DOHH2 (cell line): ENCODE measurements around the gene RCOR1.
A peak's percentile ranks its signal among the peaks of the same experiment; 100 is the strongest.

Experiments
- H3F3A ChIP-seq: fragments of 200-600 bp; sonication (generic), shearing (Covaris generic); 2 replicates; pipeline ENCODE4 v1.6.0; 2016; ENCODE audit warnings: antibody characterized with exemption, mild to moderate bottlenecking; ENCODE audit not compliant: control insufficient read depth, insufficient read depth
- H3K27ac ChIP-seq: fragments of 200-600 bp; sonication (generic); 2 replicates; pipeline ENCODE4 v1.5.1; 2014; ENCODE audit warnings: low read depth, mild to moderate bottlenecking, low read length, moderate library complexity
- H3K27me3 ChIP-seq: fragments of 200-600 bp; sonication (generic); 2 replicates; pipeline ENCODE4 v1.6.1; 2014; ENCODE audit warnings: mild to moderate bottlenecking, low read length, mixed read lengths; ENCODE audit not compliant: control insufficient read depth
- H3K36me3 ChIP-seq: fragments of 200-600 bp; sonication (generic); 2 replicates; pipeline ENCODE4 v1.6.1; 2014; ENCODE audit warnings: mild to moderate bottlenecking, low read length, moderate library complexity, mixed read lengths; ENCODE audit not compliant: control insufficient read depth
- H3K4me1 ChIP-seq: fragments of 200-600 bp; sonication (generic); 2 replicates; pipeline ENCODE4 v1.6.1; 2014; ENCODE audit warnings: mild to moderate bottlenecking, low read length, mixed read lengths; ENCODE audit not compliant: control insufficient read depth
- H3K4me2 ChIP-seq: fragments of 200-600 bp; sonication (generic); 2 replicates; pipeline ENCODE4 v1.6.0; 2014; ENCODE audit warnings: mild to moderate bottlenecking, low read length, moderate library complexity
- H3K4me3 ChIP-seq: fragments of 200-600 bp; sonication (generic); 2 replicates; pipeline ENCODE4 v1.5.1; 2014; ENCODE audit warnings: mild to moderate bottlenecking, low read length, mixed read lengths
- H3K79me2 ChIP-seq: fragments of 200-600 bp; sonication (generic); 2 replicates; pipeline ENCODE4 v1.6.1; 2014; ENCODE audit warnings: mild to moderate bottlenecking, low read length, mixed read lengths; ENCODE audit not compliant: control insufficient read depth
- H3K9me2 ChIP-seq: fragments of 200-600 bp; sonication (generic); replicated peaks from 2 replicates; pipeline ENCODE4 v1.6.1; 2014; ENCODE audit warnings: mild to moderate bottlenecking, low read length, mixed read lengths; ENCODE audit not compliant: control insufficient read depth
- H3K9me3 ChIP-seq: fragments of 200-600 bp; sonication (generic); 2 replicates; pipeline ENCODE4 v1.6.1; 2014; ENCODE audit warnings: antibody characterized with exemption, low read length, mixed read lengths; ENCODE audit not compliant: control insufficient read depth, insufficient read depth
- H4K20me1 ChIP-seq: fragments of 200-600 bp; sonication (generic); 2 replicates; pipeline ENCODE4 v1.6.0; 2014; ENCODE audit warnings: low read depth, mild to moderate bottlenecking, antibody characterized with exemption, low read length, moderate library complexity; ENCODE audit not compliant: control insufficient read depth, insufficient read depth
- EZH2phosphoT487 ChIP-seq: fragments of 200-600 bp; sonication (generic); IDR thresholded peaks from 2 replicates; pipeline ENCODE4 v1.6.1; 2017; ENCODE audit warnings: borderline replicate concordance, mild to moderate bottlenecking, antibody characterized with exemption, low read length, moderate library complexity, mixed read lengths
- TF ChIP-seq, protein P1 (sequence below): fragments of 200-600 bp; sonication (generic); IDR thresholded peaks from one replicate; pipeline ENCODE4 v1.5.1; 2014; ENCODE audit warnings: antibody characterized with exemption, mild to moderate bottlenecking, low read depth, low read length; ENCODE audit not compliant: poor library complexity, severe bottlenecking

The RCOR1 gene

DNA sequence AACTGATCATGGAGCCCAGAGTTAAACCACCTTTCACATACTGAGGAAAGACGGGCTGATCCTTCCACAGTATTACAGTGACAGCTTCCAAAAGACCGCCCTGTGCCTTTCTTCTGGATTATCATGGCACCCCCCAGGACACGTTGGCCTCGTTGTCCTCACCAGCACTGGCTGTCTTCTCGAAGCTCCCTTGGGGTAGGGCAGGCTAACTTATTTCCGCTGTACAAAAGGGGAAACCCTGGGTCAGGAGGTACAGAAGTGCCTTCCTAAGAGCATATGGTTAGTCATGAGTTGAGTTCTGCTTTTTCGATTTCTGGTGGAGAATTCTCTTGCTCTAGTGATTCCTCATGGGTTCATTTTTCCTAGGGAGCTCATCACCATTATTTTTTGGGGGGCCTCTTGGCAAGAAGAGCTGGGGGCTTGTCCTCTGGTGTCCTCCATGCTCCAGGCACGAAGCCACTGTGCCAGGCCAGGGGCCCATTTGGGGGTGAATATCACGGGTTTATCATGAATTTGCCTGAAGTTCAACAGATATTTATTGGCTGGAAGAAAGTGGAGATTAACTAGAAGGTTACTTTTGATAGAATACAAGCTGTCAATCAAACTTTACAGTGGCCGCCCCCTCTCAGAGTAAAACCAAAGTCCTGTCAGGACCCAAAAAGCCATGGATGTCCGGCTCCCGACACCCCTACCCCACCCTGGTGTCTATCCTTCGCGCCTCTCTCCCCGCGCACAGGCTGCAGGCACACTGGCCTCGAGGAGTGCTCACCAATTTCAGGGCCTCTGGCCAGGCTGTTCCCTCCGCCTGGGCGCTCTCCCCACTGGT, 176.0 kb downstream of the RCOR1 start:
- TF ChIP-seq EZH2phosphoT487: no peak
- TF ChIP-seq, protein P1, sequence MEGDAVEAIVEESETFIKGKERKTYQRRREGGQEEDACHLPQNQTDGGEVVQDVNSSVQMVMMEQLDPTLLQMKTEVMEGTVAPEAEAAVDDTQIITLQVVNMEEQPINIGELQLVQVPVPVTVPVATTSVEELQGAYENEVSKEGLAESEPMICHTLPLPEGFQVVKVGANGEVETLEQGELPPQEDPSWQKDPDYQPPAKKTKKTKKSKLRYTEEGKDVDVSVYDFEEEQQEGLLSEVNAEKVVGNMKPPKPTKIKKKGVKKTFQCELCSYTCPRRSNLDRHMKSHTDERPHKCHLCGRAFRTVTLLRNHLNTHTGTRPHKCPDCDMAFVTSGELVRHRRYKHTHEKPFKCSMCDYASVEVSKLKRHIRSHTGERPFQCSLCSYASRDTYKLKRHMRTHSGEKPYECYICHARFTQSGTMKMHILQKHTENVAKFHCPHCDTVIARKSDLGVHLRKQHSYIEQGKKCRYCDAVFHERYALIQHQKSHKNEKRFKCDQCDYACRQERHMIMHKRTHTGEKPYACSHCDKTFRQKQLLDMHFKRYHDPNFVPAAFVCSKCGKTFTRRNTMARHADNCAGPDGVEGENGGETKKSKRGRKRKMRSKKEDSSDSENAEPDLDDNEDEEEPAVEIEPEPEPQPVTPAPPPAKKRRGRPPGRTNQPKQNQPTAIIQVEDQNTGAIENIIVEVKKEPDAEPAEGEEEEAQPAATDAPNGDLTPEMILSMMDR: no peak
- Histone ChIP-seq H3K4me3 (peak overlapping the region; percentile 8; the same call in 1 of the 2 replicates), H3K27ac (no peak overlapping the region), H4K20me1 (no peaks in the 10 kb centered on the region), H3K4me1 (peaks cover 35% of the 10 kb centered on the region), H3F3A (no peaks in the 10 kb centered on the region), H3K27me3 (peaks cover 12% of the 10 kb centered on the region; the same call in 1 of the 2 replicates), H3K9me2 (no peaks in the 10 kb centered on the region), H3K9me3 (no peaks in the 10 kb centered on the region), H3K36me3 (no peaks in the 10 kb centered on the region), H3K4me2 (peak overlapping the region; percentile 50), H3K79me2 (no peaks in the 10 kb centered on the region)

DNA sequence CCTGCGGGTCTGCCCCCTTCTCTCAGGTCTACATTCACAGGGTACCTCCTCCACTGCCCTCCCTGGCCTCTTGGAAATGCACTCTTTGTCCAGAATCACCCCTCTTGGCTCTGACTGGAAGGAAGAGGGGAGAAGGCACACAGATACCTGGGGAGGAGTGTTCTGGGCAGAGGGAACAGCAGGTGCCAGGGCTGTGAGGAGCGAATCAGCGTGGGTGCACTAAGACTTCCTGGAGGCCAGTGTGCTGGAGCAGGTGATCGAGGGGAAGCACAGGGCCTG, 176.5 kb downstream of the RCOR1 start:
- no peak for TF ChIP-seq EZH2phosphoT487
- TF ChIP-seq, protein P1: no peak
- H3K27ac ChIP-seq: no peak overlapping the region
- H3K27me3 ChIP-seq: peaks cover 12% of the 10 kb centered on the region; the same call in 1 of the 2 replicates
- no peaks in the 10 kb centered on the region for H3K9me3 ChIP-seq
- H3K79me2 ChIP-seq: no peaks in the 10 kb centered on the region
- no peak overlapping the region for H3K4me3 ChIP-seq
- H4K20me1 ChIP-seq: no peaks in the 10 kb centered on the region
- H3K4me2 ChIP-seq: no peak overlapping the region
- no peaks in the 10 kb centered on the region for H3K36me3 ChIP-seq
- peaks cover 36% of the 10 kb centered on the region for H3K4me1 ChIP-seq
- H3K9me2 ChIP-seq: no peaks in the 10 kb centered on the region
- H3F3A ChIP-seq: no peaks in the 10 kb centered on the region

DNA sequence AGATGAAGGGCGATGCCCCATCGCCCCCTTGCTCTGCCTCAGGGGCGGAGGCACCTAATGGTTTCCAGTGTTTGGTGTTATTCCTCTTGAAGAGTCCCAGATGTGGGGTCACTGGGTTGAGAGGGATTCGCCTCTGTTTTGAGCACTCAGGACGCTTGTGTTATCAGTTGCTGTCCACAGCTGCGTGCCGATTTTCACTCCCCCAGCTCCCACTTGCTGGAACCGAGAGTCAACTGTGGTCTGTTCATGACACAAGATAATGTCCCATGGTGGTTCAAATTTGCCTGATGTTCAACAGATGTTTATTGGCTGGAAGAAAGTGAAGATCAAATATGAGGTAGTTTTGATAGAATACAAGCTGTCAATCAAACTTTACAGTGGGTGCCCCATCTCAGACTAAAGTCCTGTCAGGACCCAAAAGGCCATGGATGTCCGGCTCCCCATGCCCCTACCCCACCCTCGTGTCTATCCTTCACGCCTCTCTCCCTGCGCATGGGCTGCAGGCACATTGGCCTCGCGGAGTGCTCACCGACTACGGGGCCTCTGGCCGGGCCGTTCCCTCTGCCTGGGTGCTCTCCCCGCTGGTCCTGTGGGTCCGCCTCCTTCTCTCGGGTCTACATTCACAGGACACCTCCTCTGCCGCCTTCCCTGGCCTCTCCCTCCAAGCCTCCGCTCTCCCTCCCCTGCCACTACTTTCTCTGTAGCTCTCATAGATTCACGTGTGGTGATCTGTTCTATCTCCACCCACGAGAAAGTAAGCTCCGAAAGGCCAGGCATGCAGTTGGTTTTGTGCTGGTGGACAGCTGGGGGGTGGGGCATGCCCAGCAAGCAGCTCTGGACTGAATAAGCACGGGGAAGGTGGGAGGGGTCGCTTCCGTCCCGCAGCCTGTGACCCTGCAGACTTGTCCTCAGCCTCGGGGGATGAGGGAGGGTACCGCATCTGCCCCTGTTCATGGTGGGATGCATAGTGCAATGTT, 178.0 kb downstream of the RCOR1 start:
- H3K4me2 ChIP-seq: no peak overlapping the region
- no peak overlapping the region for H3K27ac ChIP-seq
- peaks cover 39% of the 10 kb centered on the region for H3K4me1 ChIP-seq

More for the DNA sequence above, 178.0 kb downstream of the RCOR1 start:
- Histone ChIP-seq H3K9me2 (no peaks in the 10 kb centered on the region), H3K79me2 (no peaks in the 10 kb centered on the region), H3K27me3 (peaks cover 8% of the 10 kb centered on the region; the same call in 1 of the 2 replicates), H3F3A (peaks cover 4% of the 10 kb centered on the region), H3K9me3 (no peaks in the 10 kb centered on the region), H3K36me3 (no peaks in the 10 kb centered on the region), H4K20me1 (no peaks in the 10 kb centered on the region), H3K4me3 (no peak overlapping the region)
- TF ChIP-seq EZH2phosphoT487: no peak
- TF ChIP-seq, protein P1: no peak
